Measurements from ENCODE around the gene IKZF4.

DNA sequence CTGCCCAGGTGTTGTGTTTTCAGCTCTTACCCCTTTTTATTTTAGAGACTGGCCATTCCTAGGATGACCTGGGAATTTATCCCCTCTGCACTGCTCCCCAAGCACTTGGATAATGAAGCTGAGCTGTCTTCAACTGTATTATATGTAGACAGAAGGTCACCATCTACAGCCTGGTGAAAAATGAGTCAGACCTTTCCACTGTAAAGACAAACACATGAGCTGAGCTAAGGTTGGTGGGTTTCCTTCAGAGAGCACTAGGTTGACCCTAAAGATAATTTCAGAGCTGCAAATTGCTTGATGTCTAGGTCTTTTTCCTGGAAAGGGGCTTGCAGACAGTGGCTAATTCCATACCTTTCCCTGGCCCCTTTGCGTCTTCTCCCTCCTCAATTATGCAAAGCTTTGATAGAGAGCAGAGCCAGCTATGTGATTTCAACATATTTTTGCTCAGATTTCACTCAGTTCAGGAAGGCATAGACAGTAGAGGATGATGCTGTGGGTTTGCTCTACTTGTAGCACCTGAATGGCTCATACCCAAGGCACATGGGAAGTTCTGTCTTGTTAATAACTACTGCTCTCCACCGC, 9.2 kb upstream of the IKZF4 start:
- TF ChIP-seq, protein P1, sequence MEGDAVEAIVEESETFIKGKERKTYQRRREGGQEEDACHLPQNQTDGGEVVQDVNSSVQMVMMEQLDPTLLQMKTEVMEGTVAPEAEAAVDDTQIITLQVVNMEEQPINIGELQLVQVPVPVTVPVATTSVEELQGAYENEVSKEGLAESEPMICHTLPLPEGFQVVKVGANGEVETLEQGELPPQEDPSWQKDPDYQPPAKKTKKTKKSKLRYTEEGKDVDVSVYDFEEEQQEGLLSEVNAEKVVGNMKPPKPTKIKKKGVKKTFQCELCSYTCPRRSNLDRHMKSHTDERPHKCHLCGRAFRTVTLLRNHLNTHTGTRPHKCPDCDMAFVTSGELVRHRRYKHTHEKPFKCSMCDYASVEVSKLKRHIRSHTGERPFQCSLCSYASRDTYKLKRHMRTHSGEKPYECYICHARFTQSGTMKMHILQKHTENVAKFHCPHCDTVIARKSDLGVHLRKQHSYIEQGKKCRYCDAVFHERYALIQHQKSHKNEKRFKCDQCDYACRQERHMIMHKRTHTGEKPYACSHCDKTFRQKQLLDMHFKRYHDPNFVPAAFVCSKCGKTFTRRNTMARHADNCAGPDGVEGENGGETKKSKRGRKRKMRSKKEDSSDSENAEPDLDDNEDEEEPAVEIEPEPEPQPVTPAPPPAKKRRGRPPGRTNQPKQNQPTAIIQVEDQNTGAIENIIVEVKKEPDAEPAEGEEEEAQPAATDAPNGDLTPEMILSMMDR (IDR thresholded peaks at IDR 0.05) = no peak
- TF ChIP-seq POLR2A (IDR thresholded peaks at IDR 0.05) = no peak

Measured in lower leg skin (tissue), 3 donors.